Retinal pigment epithelial cell (primary cell): Measurements from ENCODE around the gene FOXC1.

Experiments used
- DNase-seq: peaks from one replicate; pipeline ENCODE4 v3.0.0-alpha.2; 2010; ENCODE audit warnings: low read depth
- H3K4me3 ChIP-seq: 2 replicates; pipeline ENCODE4 v1.5.1; 2011; ENCODE audit warnings: mild to moderate bottlenecking, low read length, control low read depth, moderate library complexity
- TF ChIP-seq, protein P1 (sequence below): conservative IDR thresholded peaks from 2 replicates; pipeline ENCODE4 v1.5.1; 2011; ENCODE audit warnings: low read depth, low read length, control low read depth, inconsistent platforms

The FOXC1 gene

GRCh38 chr6:1607516-1608221, 2.0 kb upstream of the FOXC1 start:
- no peak for DNase-seq
- H3K4me3 ChIP-seq = no peak overlapping the region
- TF ChIP-seq, protein P1, sequence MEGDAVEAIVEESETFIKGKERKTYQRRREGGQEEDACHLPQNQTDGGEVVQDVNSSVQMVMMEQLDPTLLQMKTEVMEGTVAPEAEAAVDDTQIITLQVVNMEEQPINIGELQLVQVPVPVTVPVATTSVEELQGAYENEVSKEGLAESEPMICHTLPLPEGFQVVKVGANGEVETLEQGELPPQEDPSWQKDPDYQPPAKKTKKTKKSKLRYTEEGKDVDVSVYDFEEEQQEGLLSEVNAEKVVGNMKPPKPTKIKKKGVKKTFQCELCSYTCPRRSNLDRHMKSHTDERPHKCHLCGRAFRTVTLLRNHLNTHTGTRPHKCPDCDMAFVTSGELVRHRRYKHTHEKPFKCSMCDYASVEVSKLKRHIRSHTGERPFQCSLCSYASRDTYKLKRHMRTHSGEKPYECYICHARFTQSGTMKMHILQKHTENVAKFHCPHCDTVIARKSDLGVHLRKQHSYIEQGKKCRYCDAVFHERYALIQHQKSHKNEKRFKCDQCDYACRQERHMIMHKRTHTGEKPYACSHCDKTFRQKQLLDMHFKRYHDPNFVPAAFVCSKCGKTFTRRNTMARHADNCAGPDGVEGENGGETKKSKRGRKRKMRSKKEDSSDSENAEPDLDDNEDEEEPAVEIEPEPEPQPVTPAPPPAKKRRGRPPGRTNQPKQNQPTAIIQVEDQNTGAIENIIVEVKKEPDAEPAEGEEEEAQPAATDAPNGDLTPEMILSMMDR = no peak

- no peak overlapping the region for H3K4me3 ChIP-seq
Observed at GRCh38 chr6:1608222-1609040, 1.3 kb upstream of the FOXC1 start.

DNA sequence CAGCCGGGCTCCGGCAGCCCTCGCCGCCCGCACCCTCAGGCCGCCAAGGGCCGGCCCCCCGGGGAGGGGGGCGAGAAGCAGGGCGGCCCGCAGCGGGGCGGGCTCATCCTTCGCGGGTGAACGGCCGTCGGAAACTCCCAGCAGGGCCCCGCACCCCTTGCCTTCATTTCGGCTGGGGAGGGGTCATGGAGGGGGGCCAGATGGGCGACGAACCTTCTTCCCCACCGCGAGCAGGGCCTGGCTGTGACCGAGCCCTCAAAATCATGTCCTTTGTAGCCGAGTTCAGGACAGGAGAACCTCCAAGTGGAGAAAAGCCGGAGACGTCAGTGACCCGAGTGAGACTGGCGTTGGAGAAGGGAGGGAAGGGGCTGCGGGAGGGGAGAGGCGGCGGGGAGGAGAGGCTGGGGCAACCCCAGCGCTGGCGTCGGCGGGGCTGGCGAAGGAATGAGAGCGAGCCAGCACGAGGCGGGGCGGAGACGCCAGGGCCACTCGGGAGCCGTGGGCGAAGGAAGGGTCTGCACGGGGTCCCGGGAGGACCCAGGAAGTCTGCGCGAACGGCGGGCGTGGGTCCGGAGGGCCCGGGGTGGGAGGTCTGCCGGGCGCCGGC, 571 bp upstream of the FOXC1 start:
- H3K4me3 ChIP-seq = peak overlapping the region; percentile 44
- TF ChIP-seq, protein P1 = no peak

More at GRCh38 chr6:1608222-1609040, 1.3 kb upstream of the FOXC1 start:
- DNase-seq = no peak
- TF ChIP-seq, protein P1 = no peak

GRCh38 chr6:1610497-1611321, 994 bp downstream of the FOXC1 start:
- DNase-seq = no peak
- TF ChIP-seq, protein P1 = no peak
- H3K4me3 ChIP-seq = peak overlapping the region; percentile 51

More for the DNA sequence above, 571 bp upstream of the FOXC1 start:
- DNase-seq = no peak

DNA sequence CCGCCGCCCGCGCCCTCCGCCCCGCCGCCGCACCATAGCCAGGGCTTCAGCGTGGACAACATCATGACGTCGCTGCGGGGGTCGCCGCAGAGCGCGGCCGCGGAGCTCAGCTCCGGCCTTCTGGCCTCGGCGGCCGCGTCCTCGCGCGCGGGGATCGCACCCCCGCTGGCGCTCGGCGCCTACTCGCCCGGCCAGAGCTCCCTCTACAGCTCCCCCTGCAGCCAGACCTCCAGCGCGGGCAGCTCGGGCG, 1.5 kb downstream of the FOXC1 start:
- no peak overlapping the region for H3K4me3 ChIP-seq
- DNase-seq = no peak
- TF ChIP-seq, protein P1 = peak; percentile 30

- DNase-seq = no peak
- TF ChIP-seq, protein P1 = no peak
- H3K4me3 ChIP-seq = peak overlapping the region; percentile 60
Observed at GRCh38 chr6:1611572-1612298, 2.0 kb downstream of the FOXC1 start.
